HG02884 (cell line): ENCODE measurements around the gene VWA5B1.

Experiments
- ATAC-seq: cut with Tn5 transposase; IDR thresholded peaks from one replicate; pipeline ENCODE4 v1.9.1; 2021; ENCODE audit warnings: mild to moderate bottlenecking, moderate library complexity; ENCODE audit not compliant: unreplicated experiment

Gene VWA5B1

GRCh38 chr1:20381961-20382360 is 91.3 kb downstream of the VWA5B1 start:
- ATAC-seq: no peak

GRCh38 chr1:20382711-20383110 is 92.0 kb downstream of the VWA5B1 start:
- ATAC-seq: no peak

- no peak for ATAC-seq
Observed at GRCh38 chr1:20383631-20384030, 93.0 kb downstream of the VWA5B1 start.

- no peak for ATAC-seq
Observed at GRCh38 chr1:20385630-20386029, 95.0 kb downstream of the VWA5B1 start.

GRCh38 chr1:20386323-20387081 is 95.8 kb downstream of the VWA5B1 start:
- no peak for ATAC-seq

GRCh38 chr1:20389571-20389970 is 98.9 kb downstream of the VWA5B1 start:
- no peak for ATAC-seq

- ATAC-seq: no peak
Observed at GRCh38 chr1:20390589-20391331, 100.1 kb downstream of the VWA5B1 start.

- ATAC-seq: no peak
Observed at GRCh38 chr1:20395255-20395654, 104.6 kb downstream of the VWA5B1 start.

GRCh38 chr1:20398744-20399143 is 108.1 kb downstream of the VWA5B1 start:
- ATAC-seq: no peak

- no peak for ATAC-seq
Observed at GRCh38 chr1:20399196-20399595, 108.5 kb downstream of the VWA5B1 start.

GRCh38 chr1:20399606-20400180 is 109.0 kb downstream of the VWA5B1 start:
- ATAC-seq: no peak

- no peak for ATAC-seq
Observed at GRCh38 chr1:20400341-20401177, 109.9 kb downstream of the VWA5B1 start.

GRCh38 chr1:20401405-20402010 is 110.8 kb downstream of the VWA5B1 start:
- no peak for ATAC-seq

- no peak for ATAC-seq
Observed at GRCh38 chr1:20402585-20403422, 112.1 kb downstream of the VWA5B1 start.

GRCh38 chr1:20403423-20404145 is 112.9 kb downstream of the VWA5B1 start:
- no peak for ATAC-seq

- no peak for ATAC-seq
Observed at GRCh38 chr1:20404466-20404865, 113.8 kb downstream of the VWA5B1 start.
